Nephron progenitor cell (in vitro differentiated cells): ENCODE results near the gene ZNF93.
"Not testable (repeated sequence)": the region's sequence is repeated elsewhere in the genome, so short reads cannot be mapped to it uniquely, and the experiment has no call there.

Experiments
- DNase-seq: peaks from one replicate; pipeline ENCODE4 v3.0.0; 2021
- H3K27ac Mint-ChIP-seq: 2 replicates; pipeline ENCODE4 v1.8.0; 2021; ENCODE audit warnings: mild to moderate bottlenecking, moderate library complexity, mixed read lengths
- H3K27me3 Mint-ChIP-seq: 2 replicates; pipeline ENCODE4 v1.8.0; 2021; ENCODE audit warnings: mild to moderate bottlenecking, low read depth, mixed read lengths; ENCODE audit not compliant: poor library complexity
- H3K36me3 Mint-ChIP-seq: 2 replicates; pipeline ENCODE4 v1.8.0; 2021; ENCODE audit warnings: low read depth, mixed read lengths
- H3K4me1 Mint-ChIP-seq: 2 replicates; pipeline ENCODE4 v1.8.0; 2021; ENCODE audit warnings: mixed read lengths
- H3K4me3 Mint-ChIP-seq: 2 replicates; pipeline ENCODE4 v1.8.0; 2021; ENCODE audit warnings: mild to moderate bottlenecking, moderate library complexity, mixed read lengths
- H3K9me3 Mint-ChIP-seq: 2 replicates; pipeline ENCODE4 v1.8.0; 2021; ENCODE audit warnings: mild to moderate bottlenecking, moderate library complexity, mixed read lengths
- CTCF ChIP-seq: fragments of 200-600 bp; sonication (generic); IDR thresholded peaks from 2 replicates; pipeline ENCODE4 v1.5.0; 2021; ENCODE audit warnings: antibody characterized with exemption

ZNF93 gene

DNA sequence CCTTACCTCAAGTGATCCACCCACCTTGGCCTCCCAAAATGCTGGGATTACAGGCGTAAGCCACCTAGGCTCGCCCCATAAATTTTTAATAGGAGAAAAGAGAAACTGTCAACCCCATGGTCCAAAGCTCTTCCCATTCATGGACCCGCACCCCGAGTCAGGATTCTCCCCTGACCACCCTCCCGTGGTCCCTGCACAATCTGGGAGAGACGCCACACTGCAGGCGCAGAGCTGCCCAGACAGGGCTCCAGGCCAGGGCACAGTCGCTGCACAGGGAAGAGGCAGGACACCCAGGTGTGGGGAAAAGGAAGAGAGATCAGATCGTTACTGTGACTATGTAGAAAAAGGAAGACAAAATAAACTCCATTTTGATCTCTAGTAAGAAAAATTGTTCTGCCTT is 54.5 kb downstream of the ZNF93 start:
- Mint-ChIP-seq H3K4me1 (no peaks in the 10 kb centered on the region), H3K27ac (no peak overlapping the region)

DNA sequence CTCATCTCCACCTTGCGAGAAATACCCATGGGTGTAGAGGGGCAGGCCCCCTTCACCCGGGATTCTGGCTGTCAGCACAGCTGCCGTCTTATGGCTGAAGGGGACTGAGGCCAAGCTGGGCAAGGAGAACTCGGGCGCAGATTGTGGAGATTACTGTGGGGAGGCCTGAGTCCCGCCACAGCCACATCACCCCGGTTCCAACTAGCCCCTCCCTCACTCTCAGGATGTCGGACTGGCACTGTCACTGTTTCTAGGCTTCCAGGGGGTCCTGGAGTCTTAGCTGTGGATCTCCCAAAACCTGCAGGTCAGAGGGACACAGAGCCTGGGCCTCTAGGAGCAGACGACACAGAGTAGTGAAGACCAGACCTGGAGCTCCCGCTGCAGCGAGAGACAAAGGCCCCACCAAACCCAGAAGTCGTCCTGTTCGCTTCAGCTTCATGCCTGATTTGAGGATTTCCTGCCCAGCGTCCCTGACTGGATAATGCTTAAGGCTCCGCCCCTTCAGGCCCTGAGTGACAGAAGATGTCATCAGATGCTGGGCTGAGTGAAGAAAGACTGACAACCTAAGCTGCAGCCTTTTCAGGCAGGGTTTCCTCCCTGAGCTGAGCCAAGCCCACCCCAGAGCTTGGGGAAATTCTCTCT is 55.8 kb downstream of the ZNF93 start:
- no peak overlapping the region for H3K4me3 Mint-ChIP-seq
- H3K9me3 Mint-ChIP-seq: peaks cover 28% of the 10 kb centered on the region
- no peaks in the 10 kb centered on the region for H3K4me1 Mint-ChIP-seq
- no peak for TF ChIP-seq CTCF
- no peaks in the 10 kb centered on the region for H3K36me3 Mint-ChIP-seq
- H3K27me3 Mint-ChIP-seq: peaks cover 12% of the 10 kb centered on the region
- no peak for DNase-seq
- no peak overlapping the region for H3K27ac Mint-ChIP-seq

More for the DNA sequence above, 54.5 kb downstream of the ZNF93 start:
- Mint-ChIP-seq H3K4me3 (no peak overlapping the region), H3K9me3 (peaks cover 28% of the 10 kb centered on the region), H3K27me3 (peaks cover 9% of the 10 kb centered on the region), H3K36me3 (no peaks in the 10 kb centered on the region)
- no peak for DNase-seq
- no peak for TF ChIP-seq CTCF

DNA sequence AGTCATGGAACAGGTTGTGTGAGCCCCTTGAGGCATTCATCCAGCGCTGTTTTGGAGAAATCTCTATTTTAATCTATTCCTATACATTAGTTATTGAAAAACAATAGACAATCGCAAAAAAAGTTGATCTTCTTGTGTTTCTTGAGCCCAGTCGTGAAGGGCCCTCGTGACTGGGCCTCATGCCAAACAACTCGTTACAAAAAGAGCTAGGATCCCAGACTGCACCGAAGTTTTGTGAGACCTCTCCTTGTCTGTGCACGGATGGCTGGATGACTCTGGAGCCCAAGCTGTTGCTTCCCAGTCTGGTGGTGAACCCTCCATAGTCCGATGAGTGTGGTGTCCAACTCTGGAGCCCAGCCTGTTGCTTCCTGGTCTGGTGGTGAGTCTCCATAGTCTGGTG is 57.0 kb downstream of the ZNF93 start:
- not testable (repeated sequence) for H3K27me3 Mint-ChIP-seq, DNase-seq, H3K4me3 Mint-ChIP-seq, H3K4me1 Mint-ChIP-seq, H3K36me3 Mint-ChIP-seq, H3K27ac Mint-ChIP-seq
- peaks cover 28% of the 10 kb centered on the region for H3K9me3 Mint-ChIP-seq

DNA sequence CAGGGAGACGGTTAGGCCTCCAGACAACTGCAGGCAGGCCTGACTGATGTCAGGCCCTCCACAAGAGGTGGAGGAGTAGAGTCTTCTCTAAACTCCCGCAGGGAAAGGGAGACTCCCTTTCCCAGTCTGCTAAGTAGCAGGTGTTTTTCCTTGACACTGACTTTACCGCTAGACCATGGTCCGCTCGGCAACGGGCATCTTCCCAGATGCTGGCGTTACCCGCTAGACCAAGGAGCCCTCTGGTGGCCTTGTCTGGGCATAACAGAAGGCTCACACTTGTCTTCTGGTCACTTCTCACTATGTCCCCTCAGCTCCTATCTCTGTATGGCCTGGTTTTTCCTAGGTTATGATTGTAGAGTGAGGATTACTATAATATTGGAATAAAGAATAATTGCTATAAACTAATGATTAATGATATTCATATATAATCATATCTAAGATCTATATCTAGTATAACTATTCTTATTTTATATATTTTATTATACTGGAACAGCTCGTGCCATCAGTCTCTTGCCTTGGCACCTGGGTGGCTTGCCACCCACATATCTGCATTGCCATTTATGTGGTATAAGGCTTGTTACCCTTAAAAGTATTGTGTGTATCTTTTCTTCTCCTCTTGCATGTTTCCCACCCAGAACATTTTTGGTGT is 58.5 kb downstream of the ZNF93 start:
- not testable (repeated sequence) for H3K4me1 Mint-ChIP-seq, H3K27me3 Mint-ChIP-seq, H3K27ac Mint-ChIP-seq, H3K36me3 Mint-ChIP-seq, H3K4me3 Mint-ChIP-seq
- DNase-seq: peak; percentile 71
- peaks cover 36% of the 10 kb centered on the region for H3K9me3 Mint-ChIP-seq
- TF ChIP-seq CTCF: peak; percentile 69

- TF ChIP-seq CTCF: no peak
- no peaks in the 10 kb centered on the region for H3K4me1 Mint-ChIP-seq
- H3K9me3 Mint-ChIP-seq: peaks cover 53% of the 10 kb centered on the region
- H3K36me3 Mint-ChIP-seq: peaks cover 4% of the 10 kb centered on the region
- H3K27ac Mint-ChIP-seq: no peak overlapping the region
- peaks cover 3% of the 10 kb centered on the region for H3K27me3 Mint-ChIP-seq
- no peak overlapping the region for H3K4me3 Mint-ChIP-seq
- DNase-seq: no peak
Observed at GRCh38 chr19:19964416-19964815, 63.7 kb downstream of the ZNF93 start.

GRCh38 chr19:19966126-19966525 is 65.4 kb downstream of the ZNF93 start:
- H3K9me3 Mint-ChIP-seq: peaks cover 68% of the 10 kb centered on the region
- H3K4me3 Mint-ChIP-seq, H3K36me3 Mint-ChIP-seq, DNase-seq, H3K27ac Mint-ChIP-seq, H3K4me1 Mint-ChIP-seq, H3K27me3 Mint-ChIP-seq: not testable (repeated sequence)

GRCh38 chr19:19966862-19967261 is 66.1 kb downstream of the ZNF93 start:
- no peak overlapping the region for H3K4me3 Mint-ChIP-seq
- H3K36me3 Mint-ChIP-seq: peaks cover 4% of the 10 kb centered on the region
- H3K27me3 Mint-ChIP-seq: no peaks in the 10 kb centered on the region
- DNase-seq: no peak
- TF ChIP-seq CTCF: no peak
- peaks cover 74% of the 10 kb centered on the region for H3K9me3 Mint-ChIP-seq
- H3K27ac Mint-ChIP-seq: no peak overlapping the region
- no peaks in the 10 kb centered on the region for H3K4me1 Mint-ChIP-seq
